ENCODE measurements around the gene GATAD2B. TPM values are rescaled to one million over a fixed set of nuclear protein-coding genes. Genes with fewer than 3 reads are reported as not detected.

The GATAD2B gene
- polyA plus RNA-seq, 1 experiment: 3.6 TPM

GRCh38 chr1:153929981-153930948, 7.5 kb upstream of the GATAD2B start:
- CTCF ChIA-PET: interaction anchor here (0.8 to 1.4 kb wide), 3 partner anchors 11 to 23 kb away, joined by 3 to 4 read pairs (median 4); partner anchors contain the start of gene DENND4B
- DNase-seq (ENCODE audit: low read depth): no peak
- Histone ChIP-seq H3K4me3 (ENCODE audit: low read depth, low read length) (no peak overlapping the region), H3K36me3 (ENCODE audit: control insufficient read depth, insufficient read depth, low read length) (peaks cover 25% of the 10 kb centered on the region), H3K27me3 (ENCODE audit: control insufficient read depth, insufficient read depth, low read length) (no peaks in the 10 kb centered on the region)
- TF ChIP-seq, protein P1, sequence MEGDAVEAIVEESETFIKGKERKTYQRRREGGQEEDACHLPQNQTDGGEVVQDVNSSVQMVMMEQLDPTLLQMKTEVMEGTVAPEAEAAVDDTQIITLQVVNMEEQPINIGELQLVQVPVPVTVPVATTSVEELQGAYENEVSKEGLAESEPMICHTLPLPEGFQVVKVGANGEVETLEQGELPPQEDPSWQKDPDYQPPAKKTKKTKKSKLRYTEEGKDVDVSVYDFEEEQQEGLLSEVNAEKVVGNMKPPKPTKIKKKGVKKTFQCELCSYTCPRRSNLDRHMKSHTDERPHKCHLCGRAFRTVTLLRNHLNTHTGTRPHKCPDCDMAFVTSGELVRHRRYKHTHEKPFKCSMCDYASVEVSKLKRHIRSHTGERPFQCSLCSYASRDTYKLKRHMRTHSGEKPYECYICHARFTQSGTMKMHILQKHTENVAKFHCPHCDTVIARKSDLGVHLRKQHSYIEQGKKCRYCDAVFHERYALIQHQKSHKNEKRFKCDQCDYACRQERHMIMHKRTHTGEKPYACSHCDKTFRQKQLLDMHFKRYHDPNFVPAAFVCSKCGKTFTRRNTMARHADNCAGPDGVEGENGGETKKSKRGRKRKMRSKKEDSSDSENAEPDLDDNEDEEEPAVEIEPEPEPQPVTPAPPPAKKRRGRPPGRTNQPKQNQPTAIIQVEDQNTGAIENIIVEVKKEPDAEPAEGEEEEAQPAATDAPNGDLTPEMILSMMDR (IDR thresholded peaks at IDR 0.05; ENCODE audit: insufficient read depth, low read depth, low read length): no peak
- POLR2A ChIA-PET: no interaction called here

DNA sequence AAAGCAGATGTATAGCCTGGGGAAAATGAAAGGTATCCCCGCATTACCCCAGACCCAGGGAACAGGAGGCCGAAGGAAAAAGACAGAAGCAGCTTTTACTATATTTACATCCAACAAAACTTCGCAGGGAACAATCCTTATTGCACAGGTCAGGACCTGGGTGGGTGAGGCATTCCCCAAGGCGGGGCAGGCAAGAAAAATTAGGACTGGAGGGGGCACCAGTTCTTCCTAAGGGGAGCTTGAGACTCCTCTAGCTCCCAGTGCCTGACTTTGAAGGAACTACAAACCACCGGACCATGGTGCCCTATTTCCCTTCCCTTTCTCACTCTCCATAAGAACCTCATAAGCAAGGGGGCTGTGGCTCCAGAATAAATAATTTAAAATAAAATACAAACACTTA, 6.7 kb upstream of the GATAD2B start:
- TF ChIP-seq, protein P1 (IDR thresholded peaks at IDR 0.05; ENCODE audit: insufficient read depth, low read depth, low read length): no peak
- CTCF ChIA-PET: interaction anchor here (0.7 to 1.4 kb wide), 4 partner anchors 10 to 38 kb away, joined by 3 to 4 read pairs (median 3); partner anchors contain the start of genes CREB3L4 and DENND4B

GRCh38 chr1:153928791-153929341, 6.1 kb upstream of the GATAD2B start:
- POLR2A ChIA-PET: interaction anchor here (0.6 to 1.1 kb wide), 2 partner anchors 48 to 61 kb away, joined by 3 read pairs; partner anchors contain the start of gene JTB
- CTCF ChIA-PET: interaction anchor here (0.7 to 1.4 kb wide), 4 partner anchors 9 to 39 kb away, joined by 3 to 4 read pairs (median 3); partner anchors contain the start of genes CREB3L4 and DENND4B
- H3K27me3 ChIP-seq (ENCODE audit: control insufficient read depth, insufficient read depth, low read length): no peaks in the 10 kb centered on the region
- H3K36me3 ChIP-seq (ENCODE audit: control insufficient read depth, insufficient read depth, low read length): peaks cover 19% of the 10 kb centered on the region
- TF ChIP-seq, protein P1 (IDR thresholded peaks at IDR 0.05; ENCODE audit: insufficient read depth, low read depth, low read length): no peak
- no peak for DNase-seq (ENCODE audit: low read depth)
- H3K4me3 ChIP-seq (ENCODE audit: low read depth, low read length): no peak overlapping the region

More for the DNA sequence above, 6.7 kb upstream of the GATAD2B start:
- H3K4me3 ChIP-seq (ENCODE audit: low read depth, low read length): no peak overlapping the region
- no peaks in the 10 kb centered on the region for H3K27me3 ChIP-seq (ENCODE audit: control insufficient read depth, insufficient read depth, low read length)
- no peak for DNase-seq (ENCODE audit: low read depth)
- POLR2A ChIA-PET: no interaction called here
- H3K36me3 ChIP-seq (ENCODE audit: control insufficient read depth, insufficient read depth, low read length): peaks cover 21% of the 10 kb centered on the region

DNA sequence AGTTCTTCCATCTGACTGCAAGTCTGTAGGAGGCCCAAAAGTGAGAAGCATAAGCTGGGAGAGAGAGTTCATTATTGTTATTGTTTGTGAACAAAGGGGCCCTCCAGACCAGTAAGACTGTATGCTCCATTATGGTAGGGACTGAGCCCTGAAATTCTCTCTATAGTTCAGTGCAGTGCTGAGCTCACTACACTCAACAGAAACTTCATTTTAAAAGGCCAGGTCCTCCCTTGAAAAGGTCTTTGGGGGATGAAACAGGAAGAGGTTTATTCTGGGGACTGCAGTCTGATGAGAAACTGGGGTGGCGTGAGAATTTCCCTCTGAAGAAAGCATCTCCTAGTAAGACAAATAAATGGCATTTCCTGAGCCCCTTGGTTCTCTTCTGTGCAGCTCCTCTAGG, 5.5 kb upstream of the GATAD2B start:
- Histone ChIP-seq H3K27me3 (ENCODE audit: control insufficient read depth, insufficient read depth, low read length) (no peaks in the 10 kb centered on the region), H3K4me3 (ENCODE audit: low read depth, low read length) (no peak overlapping the region), H3K36me3 (ENCODE audit: control insufficient read depth, insufficient read depth, low read length) (peaks cover 13% of the 10 kb centered on the region)
- ChIA-PET CTCF (interaction anchor here (0.8 to 1.1 kb wide), 2 partner anchors 10 to 39 kb away, joined by 3 read pairs; partner anchors contain the start of gene CREB3L4), POLR2A (interaction anchor here (1.1 kb wide), 1 partner anchor 62 kb away, joined by 3 read pairs; no protein-coding TSS in a partner anchor)
- TF ChIP-seq, protein P1 (IDR thresholded peaks at IDR 0.05; ENCODE audit: insufficient read depth, low read depth, low read length): no peak
- DNase-seq (ENCODE audit: low read depth): no peak

- peaks cover 2% of the 10 kb centered on the region; the same call in 1 of the 2 replicates for H3K36me3 ChIP-seq (ENCODE audit: control insufficient read depth, insufficient read depth, low read length)
- DNase-seq (ENCODE audit: low read depth): no peak
- H3K4me3 ChIP-seq (ENCODE audit: low read depth, low read length): no peak overlapping the region
- POLR2A ChIA-PET: no interaction called here
- CTCF ChIA-PET: no interaction called here
- TF ChIP-seq, protein P1 (IDR thresholded peaks at IDR 0.05; ENCODE audit: insufficient read depth, low read depth, low read length): no peak
- no peaks in the 10 kb centered on the region for H3K27me3 ChIP-seq (ENCODE audit: control insufficient read depth, insufficient read depth, low read length)
Observed at GRCh38 chr1:153926405-153926804, 3.6 kb upstream of the GATAD2B start.

Data from BJ (cell line).